Ascending aorta (tissue), 2 donors: ENCODE measurements around the gene MRLN. TPM values are rescaled to one million over a fixed set of nuclear protein-coding genes. Genes with fewer than 3 reads are reported as not detected.
"Not testable (repeated sequence)": the region's sequence is repeated elsewhere in the genome, so short reads cannot be mapped to it uniquely, and the experiment has no call there.

ENCODE experiments used
- DNase-seq, 2 donors: peaks; one replicate each; pipeline ENCODE4 v3.0.0-alpha.2; 2019; ENCODE audit warnings: low spot score in 2 of 2
- H3K27ac ChIP-seq, 2 donors: fragments of 200-600 bp; sonication (generic); one replicate each; pipeline ENCODE4 v1.5.1; 2016 to 2017; ENCODE audit warnings: mild to moderate bottlenecking in 1 of 2
- H3K27me3 ChIP-seq: fragments of 200-600 bp; sonication (generic); one replicate; pipeline ENCODE4 v1.5.1; 2017
- H3K36me3 ChIP-seq, 2 donors: fragments of 200-600 bp; sonication (generic); one replicate each; pipeline ENCODE4 v1.5.1; 2016
- H3K4me1 ChIP-seq, 2 donors: fragments of 200-600 bp; sonication (generic); one replicate each; pipeline ENCODE4 v1.5.1; 2016 to 2017; ENCODE audit warnings: mild to moderate bottlenecking in 1 of 2
- H3K4me3 ChIP-seq, 2 donors: fragments of 200-600 bp; sonication (generic); one replicate each; pipeline ENCODE4 v1.5.1; 2016 to 2017; ENCODE audit warnings: mild to moderate bottlenecking in 1 of 2
- H3K9me3 ChIP-seq, 2 donors: fragments of 200-600 bp; sonication (generic); one replicate each; pipeline ENCODE4 v1.5.1; 2016
- CTCF ChIP-seq, 3 experiments: fragments of 200-600 bp in 2 of 3; fragments of 450-650 bp in 1 of 3; sonication (generic) in 2 of 3; IDR thresholded peaks; one replicate each; pipeline ENCODE4 v1.5.1; 2016 to 2019; ENCODE audit warnings: antibody characterized with exemption in 3 of 3, mild to moderate bottlenecking in 1 of 3, moderate library complexity in 1 of 3
- intact Hi-C: fragments of 100-400 bp; cut with DNase I; formaldehyde crosslinking; loops from one replicate; pipeline ENCODE4 v1.15.1; 2023
- total RNA-seq: library from RNA; depleted of rRNA; stranded (reverse); fragments of >200 nt; gene quantifications from one replicate; pipeline ENCODE4 v1.1.0, GENCODE V29; 2016

Gene MRLN
- total RNA-seq, 1 donor from 2014 or later = not detected

- H3K36me3 ChIP-seq, H3K4me1 ChIP-seq, DNase-seq, intact Hi-C loops, H3K27me3 ChIP-seq, H3K9me3 ChIP-seq, H3K4me3 ChIP-seq, H3K27ac ChIP-seq: not testable (repeated sequence)
Observed at GRCh38 chr10:59785476-59785875, 32.2 kb upstream of the MRLN start.

GRCh38 chr10:59781511-59781910 lies 28.3 kb upstream of the MRLN start:
- no peak overlapping the region for H3K27ac ChIP-seq
- H3K27me3 ChIP-seq = no peaks in the 10 kb centered on the region
- no peaks in the 10 kb centered on the region for H3K9me3 ChIP-seq
- no peaks in the 10 kb centered on the region for H3K36me3 ChIP-seq
- intact Hi-C loops = no loop called here
- no peak for DNase-seq
- no peak for TF ChIP-seq CTCF (IDR thresholded peaks at IDR 0.05)
- no peaks in the 10 kb centered on the region for H3K4me1 ChIP-seq
- no peak overlapping the region for H3K4me3 ChIP-seq

- no peaks in the 10 kb centered on the region for H3K27me3 ChIP-seq
- H3K9me3 ChIP-seq = no peaks in the 10 kb centered on the region
- DNase-seq = no peak
- H3K4me1 ChIP-seq = no peaks in the 10 kb centered on the region
- intact Hi-C loops = no loop called here
- TF ChIP-seq CTCF (IDR thresholded peaks at IDR 0.05) = no peak
- H3K27ac ChIP-seq = no peak overlapping the region
- no peak overlapping the region for H3K4me3 ChIP-seq
- H3K36me3 ChIP-seq = no peaks in the 10 kb centered on the region
Observed at GRCh38 chr10:59779756-59780533, 26.7 kb upstream of the MRLN start.

GRCh38 chr10:59774451-59774850 lies 21.2 kb upstream of the MRLN start:
- H3K36me3 ChIP-seq = no peaks in the 10 kb centered on the region
- H3K4me3 ChIP-seq = no peak overlapping the region
- H3K27ac ChIP-seq = no peak overlapping the region
- intact Hi-C loops = no loop called here
- H3K4me1 ChIP-seq = no peaks in the 10 kb centered on the region
- no peaks in the 10 kb centered on the region for H3K27me3 ChIP-seq
- no peak for DNase-seq
- H3K9me3 ChIP-seq = no peaks in the 10 kb centered on the region
- no peak for TF ChIP-seq CTCF (IDR thresholded peaks at IDR 0.05)

- Histone ChIP-seq H3K27ac (no peak overlapping the region), H3K27me3 (no peaks in the 10 kb centered on the region), H3K9me3 (no peaks in the 10 kb centered on the region), H3K36me3 (no peaks in the 10 kb centered on the region), H3K4me1 (no peaks in the 10 kb centered on the region), H3K4me3 (no peak overlapping the region)
- intact Hi-C loops = no loop called here
- DNase-seq = no peak
- TF ChIP-seq CTCF (IDR thresholded peaks at IDR 0.05) = no peak
Observed at GRCh38 chr10:59773088-59773487, 19.8 kb upstream of the MRLN start.

GRCh38 chr10:59771162-59771807 lies 18.0 kb upstream of the MRLN start:
- Histone ChIP-seq H3K4me1 (no peaks in the 10 kb centered on the region), H3K9me3 (no peaks in the 10 kb centered on the region), H3K4me3 (no peak overlapping the region), H3K27me3 (no peaks in the 10 kb centered on the region), H3K27ac (no peak overlapping the region), H3K36me3 (no peaks in the 10 kb centered on the region)
- DNase-seq = no peak
- intact Hi-C loops = no loop called here
- TF ChIP-seq CTCF (IDR thresholded peaks at IDR 0.05) = no peak
